ENCODE results near the gene ATP12A. TPM values are rescaled to one million over a fixed set of nuclear protein-coding genes. Genes with fewer than 3 reads are reported as not detected.

Gene ATP12A
- total RNA-seq, 2 experiments from 2014 or later: 4.4 TPM

DNA sequence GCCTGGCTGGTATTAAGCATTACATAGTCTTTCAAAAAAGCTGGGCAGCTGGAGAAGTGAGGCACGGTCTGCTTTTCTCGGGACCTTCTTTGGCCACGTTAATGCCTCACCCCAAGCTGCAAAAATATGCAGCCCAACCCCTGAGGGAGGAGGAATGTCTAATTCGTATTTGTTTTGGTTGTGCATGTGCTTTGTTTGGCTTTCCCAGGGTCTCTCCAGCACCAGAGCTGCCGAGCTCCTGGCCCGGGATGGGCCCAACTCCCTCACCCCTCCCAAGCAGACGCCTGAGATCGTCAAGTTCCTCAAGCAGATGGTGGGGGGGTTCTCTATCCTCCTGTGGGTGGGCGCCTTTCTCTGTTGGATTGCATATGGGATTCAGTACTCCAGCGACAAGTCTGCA lies 7.9 kb downstream of the ATP12A start:
- ATAC-seq: no peak
- POLR2A ChIA-PET: no interaction called here
- Mint-ChIP-seq H3K27me3 (peaks cover 42% of the 10 kb centered on the region), H3K36me3 (ENCODE audit: low read depth) (no peaks in the 10 kb centered on the region), H3K27ac (no peak overlapping the region), H3K4me3 (no peak overlapping the region), H3K4me1 (ENCODE audit: low read depth) (peaks cover 27% of the 10 kb centered on the region), H3K9me3 (no peaks in the 10 kb centered on the region)
- no peak for DNase-seq
- intact Hi-C loops (cut with micrococcal nuclease): no loop called here
- TF ChIP-seq, protein P1, sequence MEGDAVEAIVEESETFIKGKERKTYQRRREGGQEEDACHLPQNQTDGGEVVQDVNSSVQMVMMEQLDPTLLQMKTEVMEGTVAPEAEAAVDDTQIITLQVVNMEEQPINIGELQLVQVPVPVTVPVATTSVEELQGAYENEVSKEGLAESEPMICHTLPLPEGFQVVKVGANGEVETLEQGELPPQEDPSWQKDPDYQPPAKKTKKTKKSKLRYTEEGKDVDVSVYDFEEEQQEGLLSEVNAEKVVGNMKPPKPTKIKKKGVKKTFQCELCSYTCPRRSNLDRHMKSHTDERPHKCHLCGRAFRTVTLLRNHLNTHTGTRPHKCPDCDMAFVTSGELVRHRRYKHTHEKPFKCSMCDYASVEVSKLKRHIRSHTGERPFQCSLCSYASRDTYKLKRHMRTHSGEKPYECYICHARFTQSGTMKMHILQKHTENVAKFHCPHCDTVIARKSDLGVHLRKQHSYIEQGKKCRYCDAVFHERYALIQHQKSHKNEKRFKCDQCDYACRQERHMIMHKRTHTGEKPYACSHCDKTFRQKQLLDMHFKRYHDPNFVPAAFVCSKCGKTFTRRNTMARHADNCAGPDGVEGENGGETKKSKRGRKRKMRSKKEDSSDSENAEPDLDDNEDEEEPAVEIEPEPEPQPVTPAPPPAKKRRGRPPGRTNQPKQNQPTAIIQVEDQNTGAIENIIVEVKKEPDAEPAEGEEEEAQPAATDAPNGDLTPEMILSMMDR (IDR thresholded peaks at IDR 0.05): no peak
- CTCF ChIA-PET: interaction anchor here (0.8 to 1.8 kb wide), 3 partner anchors 10 to 39 kb away, joined by 3 to 6 read pairs (median 4); no protein-coding TSS in a partner anchor

- ATAC-seq: no peak
- peaks cover 47% of the 10 kb centered on the region for H3K27me3 Mint-ChIP-seq
- no peak for DNase-seq
- H3K9me3 Mint-ChIP-seq: no peaks in the 10 kb centered on the region
- no peak overlapping the region for H3K27ac Mint-ChIP-seq
- ChIA-PET POLR2A (no interaction called here), CTCF (interaction anchor here (0.8 to 1.8 kb wide), 4 partner anchors 9 to 38 kb away, joined by 3 to 6 read pairs (median 4); no protein-coding TSS in a partner anchor)
- peaks cover 22% of the 10 kb centered on the region for H3K4me1 Mint-ChIP-seq (ENCODE audit: low read depth)
- intact Hi-C loops (cut with micrococcal nuclease): no loop called here
- no peak overlapping the region for H3K4me3 Mint-ChIP-seq
- H3K36me3 Mint-ChIP-seq (ENCODE audit: low read depth): no peaks in the 10 kb centered on the region
- TF ChIP-seq, protein P1 (IDR thresholded peaks at IDR 0.05): no peak
Observed at GRCh38 chr13:24688950-24689349, 8.7 kb downstream of the ATP12A start.

DNA sequence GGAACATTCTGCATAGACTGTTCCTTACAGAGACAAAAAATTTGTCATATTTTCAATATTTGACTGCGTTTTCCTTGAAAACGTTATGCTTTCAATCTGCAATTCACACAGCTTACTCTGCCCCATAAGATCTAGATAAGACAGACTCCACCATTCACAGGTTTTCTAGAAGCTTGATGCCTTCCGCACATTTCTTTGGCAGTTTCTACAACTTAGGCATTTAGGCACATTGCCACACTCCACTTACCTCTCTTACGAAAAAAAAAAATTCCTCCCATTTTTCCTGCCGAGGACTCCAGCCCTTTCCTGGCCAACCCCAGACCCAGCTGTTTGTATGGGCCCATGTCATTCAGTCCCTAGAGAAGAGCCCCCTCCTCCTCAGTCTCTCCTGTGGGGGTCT lies 11.2 kb downstream of the ATP12A start:
- ChIA-PET POLR2A (interaction anchor here (0.6 kb wide), 1 partner anchor 238 kb away, joined by 3 read pairs; no protein-coding TSS in a partner anchor), CTCF (interaction anchor here (1.1 to 5.1 kb wide), 4 partner anchors 12 to 112 kb away, joined by 3 to 99 read pairs (median 63); partner anchors contain the start of gene ATP12A)
- TF ChIP-seq, protein P1 (IDR thresholded peaks at IDR 0.05): no peak
- no peak for ATAC-seq
- Mint-ChIP-seq H3K27ac (no peak overlapping the region), H3K27me3 (peaks cover 45% of the 10 kb centered on the region), H3K9me3 (no peaks in the 10 kb centered on the region), H3K4me1 (ENCODE audit: low read depth) (peaks cover 6% of the 10 kb centered on the region), H3K36me3 (ENCODE audit: low read depth) (no peaks in the 10 kb centered on the region), H3K4me3 (no peak overlapping the region)
- DNase-seq: no peak
- intact Hi-C loops (cut with micrococcal nuclease): no loop called here

DNA sequence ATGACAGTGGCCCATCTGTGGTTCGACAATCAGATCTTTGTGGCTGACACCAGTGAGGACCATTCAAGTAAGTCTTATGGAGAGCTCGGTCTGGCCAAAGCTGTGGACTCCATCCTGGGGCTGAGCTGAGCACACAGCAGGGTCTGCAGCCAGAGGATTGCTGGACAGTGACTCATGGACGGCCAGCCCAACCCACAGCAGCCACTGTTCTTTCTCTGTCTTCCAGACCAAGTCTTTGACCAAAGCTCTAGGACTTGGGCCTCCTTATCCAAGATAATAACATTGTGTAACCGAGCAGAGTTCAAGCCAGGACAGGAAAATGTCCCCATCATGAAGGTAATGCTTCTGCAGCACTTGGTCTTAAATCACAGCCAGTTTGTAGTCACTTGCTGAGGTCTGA lies 12.4 kb downstream of the ATP12A start:
- ATAC-seq: no peak
- H3K4me1 Mint-ChIP-seq (ENCODE audit: low read depth): peaks cover 6% of the 10 kb centered on the region
- H3K36me3 Mint-ChIP-seq (ENCODE audit: low read depth): no peaks in the 10 kb centered on the region
- peaks cover 40% of the 10 kb centered on the region for H3K27me3 Mint-ChIP-seq
- intact Hi-C loops (cut with micrococcal nuclease): no loop called here
- no peak overlapping the region for H3K27ac Mint-ChIP-seq
- ChIA-PET CTCF (interaction anchor here (1.0 to 5.1 kb wide), 9 partner anchors 7 to 423 kb away, joined by 3 to 99 read pairs (median 17); partner anchors contain the start of gene ATP12A), POLR2A (no interaction called here)
- no peak for DNase-seq
- no peaks in the 10 kb centered on the region for H3K9me3 Mint-ChIP-seq
- TF ChIP-seq, protein P1 (IDR thresholded peaks at IDR 0.05): no peak
- H3K4me3 Mint-ChIP-seq: no peak overlapping the region

- TF ChIP-seq, protein P1 (IDR thresholded peaks at IDR 0.05): peak; percentile 82
- ChIA-PET POLR2A (interaction anchor here (0.9 to 1.2 kb wide), 4 partner anchors 9 to 31 kb away, joined by 3 to 5 read pairs (median 3); no protein-coding TSS in a partner anchor), CTCF (interaction anchor here (0.6 to 5.1 kb wide), 30 partner anchors 9 to 302 kb away, joined by 3 to 99 read pairs (median 4); partner anchors contain the start of gene ATP12A)
- no peaks in the 10 kb centered on the region for H3K9me3 Mint-ChIP-seq
- intact Hi-C loops (cut with micrococcal nuclease): no loop called here
- H3K4me3 Mint-ChIP-seq: no peak overlapping the region
- no peak overlapping the region for H3K27ac Mint-ChIP-seq
- H3K36me3 Mint-ChIP-seq (ENCODE audit: low read depth): no peaks in the 10 kb centered on the region
- peaks cover 6% of the 10 kb centered on the region for H3K4me1 Mint-ChIP-seq (ENCODE audit: low read depth)
- DNase-seq (peak; percentile 64), ATAC-seq (peak; percentile 80)
- H3K27me3 Mint-ChIP-seq: peaks cover 39% of the 10 kb centered on the region
Observed at GRCh38 chr13:24693862-24694471, 13.8 kb downstream of the ATP12A start.
